Measurements from ENCODE around the gene RBM27.

DNA sequence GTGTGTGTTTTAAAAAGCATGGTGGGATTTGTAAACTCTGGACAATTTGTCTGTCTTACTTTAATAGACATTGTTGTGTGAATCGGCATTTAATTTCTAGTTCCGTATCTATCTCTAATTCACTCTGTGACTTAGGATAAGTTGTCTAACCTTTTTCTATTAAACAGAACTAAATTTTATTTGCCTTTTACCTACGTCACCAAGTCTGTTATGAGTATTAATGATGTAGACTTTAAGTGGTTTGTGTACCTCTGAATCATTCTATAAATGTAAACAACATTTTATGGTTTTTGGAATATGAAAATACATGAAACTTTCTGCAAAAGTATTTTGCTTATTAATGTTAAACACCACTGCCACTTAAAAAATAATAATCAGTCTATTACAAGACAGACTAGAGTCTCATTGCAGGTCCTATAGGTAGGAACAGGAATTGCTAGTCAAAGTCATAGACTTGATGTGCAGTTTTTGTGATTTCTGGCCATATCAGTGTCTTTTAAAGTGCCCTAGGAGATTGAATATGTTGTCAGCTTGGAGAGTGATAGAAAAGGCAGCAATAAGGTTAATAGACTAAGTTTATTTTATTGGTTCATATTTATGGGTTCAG lies 5.6 kb downstream of the RBM27 start:
- peak in 1 of 4 donors; percentile 18 for TF ChIP-seq EP300 (IDR thresholded peaks at IDR 0.05)
- TF ChIP-seq, protein P1, sequence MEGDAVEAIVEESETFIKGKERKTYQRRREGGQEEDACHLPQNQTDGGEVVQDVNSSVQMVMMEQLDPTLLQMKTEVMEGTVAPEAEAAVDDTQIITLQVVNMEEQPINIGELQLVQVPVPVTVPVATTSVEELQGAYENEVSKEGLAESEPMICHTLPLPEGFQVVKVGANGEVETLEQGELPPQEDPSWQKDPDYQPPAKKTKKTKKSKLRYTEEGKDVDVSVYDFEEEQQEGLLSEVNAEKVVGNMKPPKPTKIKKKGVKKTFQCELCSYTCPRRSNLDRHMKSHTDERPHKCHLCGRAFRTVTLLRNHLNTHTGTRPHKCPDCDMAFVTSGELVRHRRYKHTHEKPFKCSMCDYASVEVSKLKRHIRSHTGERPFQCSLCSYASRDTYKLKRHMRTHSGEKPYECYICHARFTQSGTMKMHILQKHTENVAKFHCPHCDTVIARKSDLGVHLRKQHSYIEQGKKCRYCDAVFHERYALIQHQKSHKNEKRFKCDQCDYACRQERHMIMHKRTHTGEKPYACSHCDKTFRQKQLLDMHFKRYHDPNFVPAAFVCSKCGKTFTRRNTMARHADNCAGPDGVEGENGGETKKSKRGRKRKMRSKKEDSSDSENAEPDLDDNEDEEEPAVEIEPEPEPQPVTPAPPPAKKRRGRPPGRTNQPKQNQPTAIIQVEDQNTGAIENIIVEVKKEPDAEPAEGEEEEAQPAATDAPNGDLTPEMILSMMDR (IDR thresholded peaks at IDR 0.05) = no peak
- no peak for TF ChIP-seq POLR2A (IDR thresholded peaks at IDR 0.05)
- no peak for TF ChIP-seq POLR2AphosphoS5 (IDR thresholded peaks at IDR 0.05)
